Chondrocyte (in vitro differentiated cells): ENCODE data around the gene CTIF. TPM values are rescaled to one million over a fixed set of nuclear protein-coding genes. Genes with fewer than 3 reads are reported as not detected.

Experiments
- DNase-seq: peaks from one replicate; pipeline ENCODE4 v3.0.0; 2021; ENCODE audit warnings: mixed read lengths, low spot score
- H3K27ac Mint-ChIP-seq: one replicate; pipeline ENCODE4 v1.8.0; 2021; ENCODE audit warnings: mild to moderate bottlenecking, moderate library complexity, mixed read lengths; ENCODE audit not compliant: unreplicated experiment
- H3K27me3 Mint-ChIP-seq: 2 replicates; pipeline ENCODE4 v1.8.0; 2021; ENCODE audit warnings: low read depth, mixed read lengths
- H3K36me3 Mint-ChIP-seq: 2 replicates; pipeline ENCODE4 v1.8.0; 2021; ENCODE audit warnings: low read depth, mixed read lengths
- H3K4me1 Mint-ChIP-seq: 2 replicates; pipeline ENCODE4 v1.8.0; 2021; ENCODE audit warnings: low read depth, mild to moderate bottlenecking, mixed read lengths
- H3K4me3 Mint-ChIP-seq: one replicate; pipeline ENCODE4 v1.8.0; 2021; ENCODE audit warnings: mild to moderate bottlenecking, moderate library complexity, mixed read lengths; ENCODE audit not compliant: unreplicated experiment
- H3K9me3 Mint-ChIP-seq: 2 replicates; pipeline ENCODE4 v1.8.0; 2021; ENCODE audit warnings: low read depth, mixed read lengths
- CTCF ChIP-seq: fragments of 200-600 bp; sonication (generic); IDR thresholded peaks from 2 replicates; pipeline ENCODE4 v1.5.0; 2021; ENCODE audit warnings: antibody characterized with exemption, mild to moderate bottlenecking, moderate library complexity
- total RNA-seq: library from RNA; stranded (reverse); gene quantifications from 3 replicates; pipeline ENCODE4 v1.2.1, GENCODE V29; 2021

The CTIF gene
- total RNA-seq, 1 donor from 2014 or later = 184 TPM

- no peaks in the 10 kb centered on the region for H3K9me3 Mint-ChIP-seq
- DNase-seq = peak; percentile 47
- H3K27ac Mint-ChIP-seq = peak overlapping the region; percentile 95
- peaks cover 9% of the 10 kb centered on the region for H3K36me3 Mint-ChIP-seq
- no peaks in the 10 kb centered on the region for H3K27me3 Mint-ChIP-seq
- H3K4me1 Mint-ChIP-seq = peaks cover 67% of the 10 kb centered on the region
- peak overlapping the region; percentile 1 for H3K4me3 Mint-ChIP-seq
- no peak for TF ChIP-seq CTCF
Observed at GRCh38 chr18:48600046-48600445, 61.2 kb downstream of the CTIF start.

- no peaks in the 10 kb centered on the region for H3K27me3 Mint-ChIP-seq
- TF ChIP-seq CTCF = no peak
- H3K4me1 Mint-ChIP-seq = peaks cover 70% of the 10 kb centered on the region
Observed at GRCh38 chr18:48600456-48601090, 61.7 kb downstream of the CTIF start.

GRCh38 chr18:48601343-48601742 is 62.5 kb downstream of the CTIF start:
- Mint-ChIP-seq H3K27me3 (no peaks in the 10 kb centered on the region), H3K4me3 (no peak overlapping the region), H3K9me3 (no peaks in the 10 kb centered on the region), H3K4me1 (peaks cover 72% of the 10 kb centered on the region), H3K27ac (peak overlapping the region; percentile 95), H3K36me3 (peaks cover 2% of the 10 kb centered on the region)
- DNase-seq = no peak
- TF ChIP-seq CTCF = no peak

More at GRCh38 chr18:48600456-48601090, 61.7 kb downstream of the CTIF start:
- H3K4me3 Mint-ChIP-seq = peak overlapping the region; percentile 1
- H3K9me3 Mint-ChIP-seq = no peaks in the 10 kb centered on the region
- peaks cover 8% of the 10 kb centered on the region for H3K36me3 Mint-ChIP-seq
- H3K27ac Mint-ChIP-seq = peak overlapping the region; percentile 95
- DNase-seq = no peak

- Mint-ChIP-seq H3K27ac (peak overlapping the region; percentile 13), H3K9me3 (no peaks in the 10 kb centered on the region), H3K27me3 (no peaks in the 10 kb centered on the region), H3K4me1 (peaks cover 77% of the 10 kb centered on the region), H3K36me3 (no peaks in the 10 kb centered on the region), H3K4me3 (no peak overlapping the region)
- no peak for TF ChIP-seq CTCF
- DNase-seq = no peak
Observed at GRCh38 chr18:48602759-48603390, 64.0 kb downstream of the CTIF start.

- H3K27ac Mint-ChIP-seq = no peak overlapping the region
- peak; percentile 37 for TF ChIP-seq CTCF
- no peak for DNase-seq
Observed at GRCh38 chr18:48605408-48605845, 66.6 kb downstream of the CTIF start.

More at GRCh38 chr18:48605408-48605845, 66.6 kb downstream of the CTIF start:
- Mint-ChIP-seq H3K27me3 (no peaks in the 10 kb centered on the region), H3K36me3 (no peaks in the 10 kb centered on the region), H3K4me1 (peaks cover 76% of the 10 kb centered on the region), H3K4me3 (no peak overlapping the region), H3K9me3 (no peaks in the 10 kb centered on the region)
